Measurements from ENCODE around the gene PRAMEF1. TPM values are rescaled to one million over a fixed set of nuclear protein-coding genes. Genes with fewer than 3 reads are reported as not detected.

The PRAMEF1 gene
- total RNA-seq, 3 donors from 2014 or later: not detected

DNA sequence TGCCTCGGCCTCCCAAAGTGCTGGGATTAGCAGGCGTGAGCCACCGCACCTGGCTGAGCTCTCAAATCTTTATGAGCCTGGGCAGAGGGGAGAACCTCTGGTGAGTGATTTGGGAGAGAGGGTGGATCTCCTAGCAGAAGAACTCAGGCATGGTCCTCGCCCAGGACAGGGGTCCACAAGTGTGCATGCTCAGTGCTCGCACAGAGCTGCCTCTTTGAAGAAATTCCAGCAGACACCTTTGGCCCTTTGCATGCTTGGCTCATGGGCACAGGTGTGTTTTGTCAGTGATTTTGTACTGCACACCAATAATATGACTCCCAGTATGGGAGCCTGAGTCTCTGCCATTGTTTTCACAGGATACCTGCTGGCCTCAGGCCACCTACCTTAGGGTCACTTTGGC, 29.4 kb upstream of the PRAMEF1 start:
- H3K4me3 ChIP-seq: no peak overlapping the region
- no peaks in the 10 kb centered on the region for H3K4me1 ChIP-seq
- H3K27me3 ChIP-seq: no peaks in the 10 kb centered on the region
- intact Hi-C loops (cut with DNase I; ENCODE audit: low total_unique reads): no loop called here
- no peak for DNase-seq (ENCODE audit: low spot score in 2 of 2)
- H3K9me3 ChIP-seq: no peaks in the 10 kb centered on the region
- no peak for TF ChIP-seq POLR2A (IDR thresholded peaks at IDR 0.05)
- no peak for TF ChIP-seq CTCF (IDR thresholded peaks at IDR 0.05)
- no peak for TF ChIP-seq POLR2AphosphoS5 (IDR thresholded peaks at IDR 0.05)
- H3K27ac ChIP-seq: no peak overlapping the region
- no peaks in the 10 kb centered on the region for H3K36me3 ChIP-seq

DNA sequence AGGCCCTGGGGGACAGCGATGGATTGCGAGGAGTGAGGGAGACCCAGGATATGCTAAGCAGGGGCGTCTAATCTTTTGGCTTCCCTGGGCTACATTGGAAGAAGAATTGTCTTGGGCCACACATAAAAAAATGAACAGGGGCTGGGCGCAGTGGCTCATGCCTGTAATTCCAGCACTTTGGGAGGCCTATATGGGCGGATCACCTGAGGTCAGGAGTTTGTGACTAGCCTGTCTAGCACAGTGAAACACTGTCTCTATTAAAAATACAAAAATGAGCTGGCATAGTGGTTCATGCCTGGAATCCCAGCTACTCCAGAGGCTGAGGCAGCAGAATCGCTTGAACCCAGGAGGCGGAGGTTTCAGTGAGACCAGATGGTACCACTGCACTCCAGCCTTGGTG, 28.4 kb upstream of the PRAMEF1 start:
- H3K36me3 ChIP-seq: no peaks in the 10 kb centered on the region
- H3K4me3 ChIP-seq: no peak overlapping the region
- no peaks in the 10 kb centered on the region for H3K27me3 ChIP-seq
- intact Hi-C loops (cut with DNase I; ENCODE audit: low total_unique reads): no loop called here
- H3K4me1 ChIP-seq: no peaks in the 10 kb centered on the region
- no peak overlapping the region for H3K27ac ChIP-seq
- no peaks in the 10 kb centered on the region for H3K9me3 ChIP-seq
- DNase-seq (ENCODE audit: low spot score in 2 of 2): no peak
- TF ChIP-seq POLR2AphosphoS5 (IDR thresholded peaks at IDR 0.05): no peak
- TF ChIP-seq POLR2A (IDR thresholded peaks at IDR 0.05): no peak

DNA sequence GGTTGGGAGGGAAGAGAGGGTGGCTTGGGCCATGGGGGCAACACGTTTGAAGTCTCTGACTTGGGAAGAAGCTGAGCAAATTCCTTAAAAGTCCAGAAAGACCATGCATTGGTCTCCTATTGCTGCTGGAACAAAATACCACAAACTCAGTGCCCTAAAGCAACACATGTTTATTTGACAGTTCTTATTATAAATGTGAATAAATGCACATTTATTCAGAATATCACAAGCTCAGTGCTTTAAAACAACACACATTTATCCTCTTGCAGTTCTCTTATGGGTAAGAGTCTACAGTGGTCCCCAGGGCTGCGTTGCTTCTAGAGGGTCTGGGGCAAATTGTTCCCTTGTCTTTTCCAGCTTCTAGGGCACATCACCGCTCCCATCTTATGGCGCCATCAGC, 27.7 kb upstream of the PRAMEF1 start:
- no peak for DNase-seq (ENCODE audit: low spot score in 2 of 2)
- Histone ChIP-seq H3K36me3 (no peaks in the 10 kb centered on the region), H3K27me3 (no peaks in the 10 kb centered on the region), H3K9me3 (no peaks in the 10 kb centered on the region), H3K4me3 (no peak overlapping the region), H3K4me1 (no peaks in the 10 kb centered on the region), H3K27ac (no peak overlapping the region)
- TF ChIP-seq POLR2AphosphoS5 (IDR thresholded peaks at IDR 0.05): no peak
- no peak for TF ChIP-seq CTCF (IDR thresholded peaks at IDR 0.05)
- TF ChIP-seq POLR2A (IDR thresholded peaks at IDR 0.05): no peak
- intact Hi-C loops (cut with DNase I; ENCODE audit: low total_unique reads): no loop called here

- H3K27ac ChIP-seq: no peak overlapping the region
- intact Hi-C loops (cut with DNase I; ENCODE audit: low total_unique reads): no loop called here
These were observed 27.2 kb upstream of the PRAMEF1 start for GRCh38 chr1:12764016-12764415.

GRCh38 chr1:12769031-12769430, 22.2 kb upstream of the PRAMEF1 start:
- Histone ChIP-seq H3K9me3 (no peaks in the 10 kb centered on the region), H3K27ac (no peak overlapping the region), H3K4me1 (no peaks in the 10 kb centered on the region), H3K27me3 (no peaks in the 10 kb centered on the region), H3K4me3 (no peak overlapping the region), H3K36me3 (no peaks in the 10 kb centered on the region)
- intact Hi-C loops (cut with DNase I; ENCODE audit: low total_unique reads): no loop called here
- TF ChIP-seq POLR2AphosphoS5 (IDR thresholded peaks at IDR 0.05) (no peak), CTCF (IDR thresholded peaks at IDR 0.05) (no peak), POLR2A (IDR thresholded peaks at IDR 0.05) (no peak)
- no peak for DNase-seq (ENCODE audit: low spot score in 2 of 2)

More at GRCh38 chr1:12764016-12764415, 27.2 kb upstream of the PRAMEF1 start:
- TF ChIP-seq CTCF (IDR thresholded peaks at IDR 0.05) (no peak), POLR2AphosphoS5 (IDR thresholded peaks at IDR 0.05) (no peak), POLR2A (IDR thresholded peaks at IDR 0.05) (no peak)
- Histone ChIP-seq H3K36me3 (no peaks in the 10 kb centered on the region), H3K9me3 (no peaks in the 10 kb centered on the region), H3K27me3 (no peaks in the 10 kb centered on the region), H3K4me3 (no peak overlapping the region), H3K4me1 (no peaks in the 10 kb centered on the region)
- DNase-seq (ENCODE audit: low spot score in 2 of 2): no peak

DNA sequence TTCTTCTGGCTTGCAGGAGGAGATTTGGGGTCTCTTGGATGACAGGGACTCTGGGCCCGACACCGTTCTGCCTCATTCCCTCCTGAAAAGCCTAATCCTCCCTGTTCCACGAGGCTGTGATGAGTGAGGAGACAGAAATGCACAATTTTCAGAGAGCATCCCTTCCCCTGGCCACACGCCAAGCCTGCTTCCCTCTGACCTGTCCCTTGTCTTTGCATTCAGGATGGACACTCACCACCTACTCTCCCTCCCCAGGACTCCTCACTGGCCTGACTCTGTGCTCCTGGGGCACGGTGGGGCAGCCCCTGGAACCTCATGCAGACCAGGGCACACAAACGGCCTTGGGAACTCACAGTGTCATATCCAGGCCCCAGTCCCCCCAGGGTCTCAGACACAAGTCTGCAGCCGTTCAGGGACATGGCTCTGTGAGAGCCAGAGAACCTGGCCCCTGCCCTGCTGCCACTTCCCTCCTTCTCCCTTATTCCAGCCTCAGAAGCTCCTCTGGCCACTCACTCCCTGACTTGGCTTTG, 21.2 kb upstream of the PRAMEF1 start:
- DNase-seq (ENCODE audit: low spot score in 2 of 2): no peak
- no peak overlapping the region for H3K4me3 ChIP-seq
- H3K27me3 ChIP-seq: no peaks in the 10 kb centered on the region
- no peaks in the 10 kb centered on the region for H3K36me3 ChIP-seq
- no peak overlapping the region for H3K27ac ChIP-seq
- H3K4me1 ChIP-seq: no peaks in the 10 kb centered on the region
- TF ChIP-seq CTCF (IDR thresholded peaks at IDR 0.05) (no peak), POLR2A (IDR thresholded peaks at IDR 0.05) (no peak), POLR2AphosphoS5 (IDR thresholded peaks at IDR 0.05) (no peak)
- no peaks in the 10 kb centered on the region for H3K9me3 ChIP-seq
- intact Hi-C loops (cut with DNase I; ENCODE audit: low total_unique reads): no loop called here

Data from breast epithelium (tissue), 4 donors.